Ishikawa (cell line): Measurements from ENCODE around the gene ANXA2.

Experiments used
- EP300 ChIP-seq: IDR thresholded peaks from 2 replicates; pipeline ENCODE4 v1.6.1; 2012; ENCODE audit warnings: borderline replicate concordance
- FOXM1 ChIP-seq: IDR thresholded peaks from 2 replicates; pipeline ENCODE4 v1.6.1; 2012; ENCODE audit warnings: low read depth, borderline replicate concordance
- RAD21 ChIP-seq: IDR thresholded peaks from 2 replicates; pipeline ENCODE4 v1.6.1; 2012; ENCODE audit warnings: low read depth

- TF ChIP-seq EP300 (peak; percentile 16; the same call in 1 of the 2 replicates), RAD21 (no peak), FOXM1 (no peak)
These were observed 3.1 kb downstream of the ANXA2 start for GRCh38 chr15:60394689-60395097.
